HEK293 (cell line): ENCODE results near the gene TLCD2.

Experiments used
- GFI1B ChIP-seq: fragments of 450-650 bp; formaldehyde crosslinking; IDR thresholded peaks from 2 replicates; pipeline ENCODE4 v1.5.1; 2016; ENCODE audit warnings: missing biosample characterization, missing genetic modification characterization
- KLF9 ChIP-seq: fragments of 450-650 bp; formaldehyde crosslinking; IDR thresholded peaks from 2 replicates; pipeline ENCODE4 v1.5.1; 2016; ENCODE audit warnings: missing biosample characterization, missing genetic modification characterization, low read depth
- MEIS1 ChIP-seq: sonication (generic); formaldehyde crosslinking; IDR thresholded peaks from 2 replicates; pipeline ENCODE4 v1.8.1; 2022; ENCODE audit warnings: missing genetic modification reagents, mild to moderate bottlenecking, borderline replicate concordance
- OVOL3 ChIP-seq: fragments of 450-650 bp; formaldehyde crosslinking; IDR thresholded peaks from 2 replicates; pipeline ENCODE4 v1.5.1; 2016; ENCODE audit warnings: missing biosample characterization, missing genetic modification characterization
- PRDM2 ChIP-seq: fragments of 450-650 bp; formaldehyde crosslinking; IDR thresholded peaks from 2 replicates; pipeline ENCODE4 v1.5.1; 2016; ENCODE audit warnings: missing biosample characterization, missing genetic modification characterization, borderline replicate concordance
- TCF7L2 ChIP-seq: IDR thresholded peaks from 2 replicates; pipeline ENCODE4 v1.6.1; 2011; ENCODE audit warnings: low read depth, mild to moderate bottlenecking, inconsistent platforms, low read length, moderate library complexity, borderline replicate concordance
- ZBTB11 ChIP-seq: fragments of 450-650 bp; formaldehyde crosslinking; conservative IDR thresholded peaks from 2 replicates; pipeline ENCODE4 v1.5.1; 2016; ENCODE audit warnings: low read depth, missing biosample characterization, missing genetic modification characterization
- ZBTB21 ChIP-seq: fragments of 450-650 bp; formaldehyde crosslinking; IDR thresholded peaks from 2 replicates; pipeline ENCODE4 v1.5.1; 2017; ENCODE audit warnings: missing biosample characterization, missing genetic modification characterization
- ZEB2 ChIP-seq: fragments of 450-650 bp; formaldehyde crosslinking; IDR thresholded peaks from 2 replicates; pipeline ENCODE4 v1.5.1; 2016; ENCODE audit warnings: missing biosample characterization, missing genetic modification characterization
- ZIC2 ChIP-seq: fragments of 450-650 bp; formaldehyde crosslinking; IDR thresholded peaks from 2 replicates; pipeline ENCODE4 v1.5.1; 2016; ENCODE audit warnings: missing biosample characterization, missing genetic modification characterization
- ZNF10 ChIP-seq: fragments of 450-650 bp; formaldehyde crosslinking; IDR thresholded peaks from 2 replicates; pipeline ENCODE4 v1.5.1; 2017; ENCODE audit warnings: missing biosample characterization, missing genetic modification characterization
- ZNF148 ChIP-seq: fragments of 450-650 bp; formaldehyde crosslinking; IDR thresholded peaks from 2 replicates; pipeline ENCODE4 v1.5.0; 2017; ENCODE audit warnings: missing biosample characterization, missing genetic modification characterization, borderline replicate concordance
- ZNF155 ChIP-seq: fragments of 450-650 bp; formaldehyde crosslinking; IDR thresholded peaks from 2 replicates; pipeline ENCODE4 v1.5.1; 2016; ENCODE audit warnings: missing biosample characterization, missing genetic modification characterization
- ZNF157 ChIP-seq: fragments of 450-650 bp; formaldehyde crosslinking; IDR thresholded peaks from 2 replicates; pipeline ENCODE4 v1.5.1; 2016; ENCODE audit warnings: missing biosample characterization, missing genetic modification characterization
- ZNF214 ChIP-seq: fragments of 450-650 bp; formaldehyde crosslinking; IDR thresholded peaks from 2 replicates; pipeline ENCODE4 v1.5.1; 2017; ENCODE audit warnings: missing biosample characterization, mild to moderate bottlenecking, missing genetic modification characterization, borderline replicate concordance
- ZNF324 ChIP-seq: fragments of 450-650 bp; formaldehyde crosslinking; IDR thresholded peaks from 2 replicates; pipeline ENCODE4 v1.5.1; 2016; ENCODE audit warnings: missing biosample characterization, missing genetic modification characterization
- ZNF585B ChIP-seq: fragments of 450-650 bp; formaldehyde crosslinking; IDR thresholded peaks from 2 replicates; pipeline ENCODE4 v1.5.1; 2016; ENCODE audit warnings: missing biosample characterization, missing genetic modification characterization
- ZNF670 ChIP-seq: fragments of 450-650 bp; formaldehyde crosslinking; IDR thresholded peaks from 2 replicates; pipeline ENCODE4 v1.5.1; 2016; ENCODE audit warnings: missing biosample characterization, missing genetic modification characterization, low read depth
- ZNF785 ChIP-seq: fragments of 450-650 bp; formaldehyde crosslinking; IDR thresholded peaks from 2 replicates; pipeline ENCODE4 v1.5.1; 2016; ENCODE audit warnings: missing biosample characterization, missing genetic modification characterization
- ZSCAN16 ChIP-seq: fragments of 450-650 bp; formaldehyde crosslinking; IDR thresholded peaks from 2 replicates; pipeline ENCODE4 v1.5.1; 2016; ENCODE audit warnings: missing biosample characterization, missing genetic modification characterization
- ZSCAN30 ChIP-seq: fragments of 450-650 bp; IDR thresholded peaks from 2 replicates; pipeline ENCODE4 v1.5.1; 2018; ENCODE audit warnings: missing biosample characterization, mild to moderate bottlenecking, missing genetic modification characterization, moderate library complexity
- TF ChIP-seq, protein P1 (sequence below): fragments of 450-650 bp; formaldehyde crosslinking; conservative IDR thresholded peaks from 2 replicates; pipeline ENCODE4 v1.5.1; 2016; ENCODE audit warnings: low read depth, missing biosample characterization, missing genetic modification characterization

Gene TLCD2

DNA sequence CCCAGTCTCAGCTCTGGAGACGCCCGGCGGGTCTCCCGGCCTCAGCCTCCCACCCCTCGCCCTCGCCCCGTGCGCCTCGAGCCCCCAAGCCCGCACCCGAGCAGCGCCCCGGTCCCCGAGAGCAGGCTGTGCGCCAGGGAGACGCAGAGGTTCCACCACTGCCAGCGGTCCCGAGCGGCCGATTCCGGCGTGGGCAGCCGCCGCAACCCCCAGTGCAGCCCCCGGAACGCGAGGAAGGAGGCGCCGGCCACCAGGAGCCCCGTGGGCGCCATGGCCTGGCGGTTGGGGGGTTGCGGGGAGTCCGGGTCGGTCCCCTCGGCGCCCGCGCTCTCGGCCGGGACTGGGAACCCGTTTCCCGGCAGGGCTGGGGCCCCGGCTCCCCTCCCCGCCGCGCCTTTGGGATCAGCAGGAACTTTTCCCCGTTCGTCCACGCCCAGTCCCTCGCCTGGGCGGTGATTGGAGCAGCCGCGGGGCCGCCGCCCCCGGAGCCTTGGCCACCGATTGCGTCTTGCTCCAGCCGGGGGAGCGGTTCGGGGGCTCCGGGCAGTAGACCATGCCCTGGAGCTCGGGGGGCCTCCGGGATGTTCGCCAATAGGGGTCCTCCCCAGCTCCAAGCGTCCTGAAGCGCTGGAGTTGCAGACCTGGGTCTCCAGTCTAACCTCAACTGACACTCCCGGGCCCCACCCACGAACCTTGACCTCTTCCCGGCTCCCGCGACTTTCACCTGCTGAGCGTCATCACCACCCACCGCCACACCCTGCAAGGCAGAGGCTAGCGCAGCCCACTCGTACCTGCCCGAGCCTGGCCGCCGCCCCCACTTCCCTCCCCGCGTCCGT is at the start of gene TLCD2 (continued):
- TF ChIP-seq ZBTB11 (0 out of 2 replicates have a peak, but pooled peaks have one; percentile 3), GFI1B (tag by site-specific recombination) (no peak), ZBTB21 (no peak), PRDM2 (no peak), ZNF214 (tag by site-specific recombination) (no peak), ZSCAN16 (tag by site-specific recombination) (no peak), ZNF148 (tag by site-specific recombination) (no peak), TCF7L2 (no peak), KLF9 (tag by site-specific recombination) (peak; percentile 59), ZEB2 (0 out of 2 replicates have a peak, but pooled peaks have one; percentile 51), OVOL3 (tag by site-specific recombination) (no peak), ZNF157 (tag by site-specific recombination) (no peak), MEIS1 (CRISPR knock-in tag) (no peak), ZIC2 (tag by site-specific recombination) (peak; percentile 87), ZNF155 (tag by site-specific recombination) (no peak), ZNF785 (no peak), ZSCAN30 (tag by site-specific recombination) (peak; percentile 71), ZNF585B (tag by site-specific recombination) (no peak), ZNF324 (tag by site-specific recombination) (peak; percentile 74; the same call in 1 of the 2 replicates), ZNF670 (tag by site-specific recombination) (no peak), ZNF10 (tag by site-specific recombination) (peak; percentile 92)
- TF ChIP-seq, protein P1, sequence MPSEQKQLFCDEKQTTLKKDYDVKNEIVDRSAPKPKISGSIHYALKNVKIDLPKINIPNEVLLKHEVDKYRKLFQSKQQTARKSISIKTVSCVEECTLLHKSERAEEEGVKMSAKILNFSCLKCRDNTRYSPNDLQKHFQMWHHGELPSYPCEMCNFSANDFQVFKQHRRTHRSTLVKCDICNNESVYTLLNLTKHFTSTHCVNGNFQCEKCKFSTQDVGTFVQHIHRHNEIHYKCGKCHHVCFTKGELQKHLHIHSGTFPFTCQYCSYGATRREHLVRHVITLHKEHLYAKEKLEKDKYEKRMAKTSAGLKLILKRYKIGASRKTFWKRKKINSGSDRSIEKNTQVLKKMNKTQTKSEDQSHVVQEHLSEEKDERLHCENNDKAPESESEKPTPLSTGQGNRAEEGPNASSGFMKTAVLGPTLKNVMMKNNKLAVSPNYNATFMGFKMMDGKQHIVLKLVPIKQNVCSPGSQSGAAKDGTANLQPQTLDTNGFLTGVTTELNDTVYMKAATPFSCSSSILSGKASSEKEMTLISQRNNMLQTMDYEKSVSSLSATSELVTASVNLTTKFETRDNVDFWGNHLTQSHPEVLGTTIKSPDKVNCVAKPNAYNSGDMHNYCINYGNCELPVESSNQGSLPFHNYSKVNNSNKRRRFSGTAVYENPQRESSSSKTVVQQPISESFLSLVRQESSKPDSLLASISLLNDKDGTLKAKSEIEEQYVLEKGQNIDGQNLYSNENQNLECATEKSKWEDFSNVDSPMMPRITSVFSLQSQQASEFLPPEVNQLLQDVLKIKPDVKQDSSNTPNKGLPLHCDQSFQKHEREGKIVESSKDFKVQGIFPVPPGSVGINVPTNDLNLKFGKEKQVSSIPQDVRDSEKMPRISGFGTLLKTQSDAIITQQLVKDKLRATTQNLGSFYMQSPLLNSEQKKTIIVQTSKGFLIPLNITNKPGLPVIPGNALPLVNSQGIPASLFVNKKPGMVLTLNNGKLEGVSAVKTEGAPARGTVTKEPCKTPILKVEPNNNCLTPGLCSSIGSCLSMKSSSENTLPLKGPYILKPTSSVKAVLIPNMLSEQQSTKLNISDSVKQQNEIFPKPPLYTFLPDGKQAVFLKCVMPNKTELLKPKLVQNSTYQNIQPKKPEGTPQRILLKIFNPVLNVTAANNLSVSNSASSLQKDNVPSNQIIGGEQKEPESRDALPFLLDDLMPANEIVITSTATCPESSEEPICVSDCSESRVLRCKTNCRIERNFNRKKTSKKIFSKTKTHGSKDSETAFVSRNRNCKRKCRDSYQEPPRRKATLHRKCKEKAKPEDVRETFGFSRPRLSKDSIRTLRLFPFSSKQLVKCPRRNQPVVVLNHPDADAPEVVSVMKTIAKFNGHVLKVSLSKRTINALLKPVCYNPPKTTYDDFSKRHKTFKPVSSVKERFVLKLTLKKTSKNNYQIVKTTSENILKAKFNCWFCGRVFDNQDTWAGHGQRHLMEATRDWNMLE (tag by site-specific recombination), result no peak
